ENCODE measurements around the gene FBXO28.

DNA sequence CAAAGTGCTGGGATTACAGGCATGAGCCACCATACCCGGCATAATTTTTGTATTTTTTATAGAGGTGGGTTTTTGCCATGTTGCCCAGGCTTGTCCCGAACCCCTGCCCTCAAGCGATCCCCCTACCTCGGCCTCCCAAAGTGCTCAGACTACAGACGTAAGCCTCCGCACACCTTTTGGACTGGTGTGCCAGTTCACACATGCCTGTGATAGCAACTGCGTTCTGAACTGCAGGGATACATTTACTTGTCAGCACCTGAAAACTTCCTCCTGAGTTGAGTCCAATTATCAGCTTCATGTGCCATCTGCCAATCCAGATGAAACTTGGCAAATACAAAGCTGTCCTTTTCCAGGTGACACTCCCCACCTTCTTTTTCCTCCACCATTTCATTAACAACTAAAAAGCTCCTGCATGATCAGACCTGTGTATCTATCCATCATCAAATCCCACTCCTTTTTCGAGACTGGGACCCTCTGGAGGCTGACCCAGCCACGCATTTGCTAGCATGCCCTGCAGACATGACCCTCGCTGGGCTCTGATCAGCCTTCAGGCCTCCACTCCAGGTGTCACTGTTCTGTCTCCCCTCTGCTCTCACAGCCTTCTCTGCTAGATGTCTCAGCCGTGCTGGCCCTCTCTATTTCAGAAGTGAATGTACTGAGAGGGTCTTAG lies 67.0 kb downstream of the FBXO28 start:
- TF ChIP-seq CTCF (conservative IDR thresholded peaks at IDR 0.05 in 1 of 2, IDR thresholded peaks at IDR 0.05 in 1 of 2; ENCODE audit: low read depth in 1 of 2, low read length in 2 of 2) = no peak
- no peak for TF ChIP-seq EZH2 (IDR thresholded peaks at IDR 0.05; ENCODE audit: low read length, missing control alignments)
